Measurements from ENCODE around the gene CAMP. TPM values are rescaled to one million over a fixed set of nuclear protein-coding genes. Genes with fewer than 3 reads are reported as not detected.
"Not testable (repeated sequence)": the region's sequence is repeated elsewhere in the genome, so short reads cannot be mapped to it uniquely, and the experiment has no call there.

CAMP gene
- total and polyA plus RNA-seq, 8 donors = 0.93 to 3.1 (median 1.3) TPM

DNA sequence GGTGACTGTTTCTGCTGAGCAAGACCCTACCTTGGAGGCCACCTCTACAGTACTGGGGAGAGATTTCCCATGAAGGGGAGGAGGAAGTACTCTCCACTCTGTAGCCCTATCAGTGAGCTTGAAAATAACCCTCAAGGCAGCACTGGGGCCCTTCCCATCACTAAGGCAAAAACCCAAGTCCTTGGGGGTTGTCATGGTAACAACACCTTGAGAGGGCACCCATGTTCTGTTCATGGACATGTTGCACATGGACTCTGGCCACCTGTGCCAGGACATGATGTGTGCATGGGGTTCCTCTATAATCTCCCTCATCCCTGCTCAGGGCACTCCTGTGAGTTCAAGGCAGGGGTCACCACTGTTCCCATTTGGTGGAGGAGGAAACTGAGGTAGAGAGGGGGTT, 24.2 kb upstream of the CAMP start:
- no peak for DNase-seq
- Histone ChIP-seq H3K4me1 (peaks cover 0 to 14% of the 10 kb centered on the region in 2 donors), H3K36me3 (no peaks in the 10 kb centered on the region), H3K27ac (no peak overlapping the region), H3K27me3 (no peaks in the 10 kb centered on the region), H3K9me3 (no peaks in the 10 kb centered on the region), H3K4me3 (no peak overlapping the region)
- TF ChIP-seq, protein P1, sequence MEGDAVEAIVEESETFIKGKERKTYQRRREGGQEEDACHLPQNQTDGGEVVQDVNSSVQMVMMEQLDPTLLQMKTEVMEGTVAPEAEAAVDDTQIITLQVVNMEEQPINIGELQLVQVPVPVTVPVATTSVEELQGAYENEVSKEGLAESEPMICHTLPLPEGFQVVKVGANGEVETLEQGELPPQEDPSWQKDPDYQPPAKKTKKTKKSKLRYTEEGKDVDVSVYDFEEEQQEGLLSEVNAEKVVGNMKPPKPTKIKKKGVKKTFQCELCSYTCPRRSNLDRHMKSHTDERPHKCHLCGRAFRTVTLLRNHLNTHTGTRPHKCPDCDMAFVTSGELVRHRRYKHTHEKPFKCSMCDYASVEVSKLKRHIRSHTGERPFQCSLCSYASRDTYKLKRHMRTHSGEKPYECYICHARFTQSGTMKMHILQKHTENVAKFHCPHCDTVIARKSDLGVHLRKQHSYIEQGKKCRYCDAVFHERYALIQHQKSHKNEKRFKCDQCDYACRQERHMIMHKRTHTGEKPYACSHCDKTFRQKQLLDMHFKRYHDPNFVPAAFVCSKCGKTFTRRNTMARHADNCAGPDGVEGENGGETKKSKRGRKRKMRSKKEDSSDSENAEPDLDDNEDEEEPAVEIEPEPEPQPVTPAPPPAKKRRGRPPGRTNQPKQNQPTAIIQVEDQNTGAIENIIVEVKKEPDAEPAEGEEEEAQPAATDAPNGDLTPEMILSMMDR (IDR thresholded peaks at IDR 0.05) = no peak
- intact Hi-C loops (cut with DNase I) = no loop called here
- no peak for ATAC-seq

DNA sequence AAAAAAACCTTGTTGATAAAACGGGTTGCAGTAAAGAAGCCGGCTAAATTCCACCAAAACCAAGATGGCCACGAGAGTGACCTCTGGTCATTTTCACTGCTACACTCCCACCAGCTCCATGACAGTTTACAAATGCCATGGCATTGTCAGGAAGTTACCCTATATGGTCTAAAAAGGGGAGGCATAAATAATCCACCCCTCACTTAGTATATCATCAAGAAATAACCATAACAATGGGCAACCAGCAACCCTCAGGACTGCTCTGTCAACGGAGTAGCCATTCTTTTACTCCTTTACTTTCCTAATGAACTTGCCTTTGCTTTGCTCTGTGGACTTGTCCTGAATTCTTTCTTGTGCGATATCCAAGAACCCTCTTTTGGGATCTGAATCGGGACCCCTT, 20.7 kb upstream of the CAMP start:
- no peaks in the 10 kb centered on the region for H3K36me3 ChIP-seq
- no peaks in the 10 kb centered on the region for H3K9me3 ChIP-seq
- H3K27ac ChIP-seq = no peak overlapping the region
- intact Hi-C loops (cut with DNase I) = no loop called here
- TF ChIP-seq, protein P1 (IDR thresholded peaks at IDR 0.05) = no peak
- H3K27me3 ChIP-seq = no peaks in the 10 kb centered on the region
- no peak overlapping the region for H3K4me3 ChIP-seq
- DNase-seq (no peak), ATAC-seq (no peak)
- no peaks in the 10 kb centered on the region for H3K4me1 ChIP-seq

DNA sequence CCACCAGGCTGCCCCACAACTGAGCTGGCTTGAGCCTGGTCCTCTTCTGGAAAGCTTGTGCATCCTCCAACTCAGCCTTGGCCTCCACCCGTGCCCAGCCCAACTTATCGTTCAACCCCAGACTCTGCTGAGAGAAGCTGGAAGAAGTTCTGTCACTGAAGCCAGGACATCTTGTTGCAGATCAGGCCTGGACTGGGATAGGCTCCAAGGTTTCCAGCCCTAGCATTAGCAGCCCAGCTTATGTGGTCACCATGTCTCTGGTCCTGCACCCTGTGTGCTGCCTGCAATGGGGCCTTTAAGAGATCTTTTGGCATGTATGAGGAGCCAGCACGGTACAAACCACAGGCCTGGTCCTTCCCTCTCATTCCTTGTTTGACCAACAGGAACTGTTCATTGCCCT, 15.2 kb upstream of the CAMP start:
- H3K27me3 ChIP-seq = no peaks in the 10 kb centered on the region
- DNase-seq (peak in 1 of 4 donors; percentile 29), ATAC-seq (no peak)
- H3K9me3 ChIP-seq = no peaks in the 10 kb centered on the region
- no peaks in the 10 kb centered on the region for H3K36me3 ChIP-seq
- no peak overlapping the region for H3K4me3 ChIP-seq
- no peaks in the 10 kb centered on the region for H3K4me1 ChIP-seq
- no peak overlapping the region for H3K27ac ChIP-seq
- TF ChIP-seq, protein P1 (IDR thresholded peaks at IDR 0.05) = no peak
- intact Hi-C loops (cut with DNase I) = no loop called here

DNA sequence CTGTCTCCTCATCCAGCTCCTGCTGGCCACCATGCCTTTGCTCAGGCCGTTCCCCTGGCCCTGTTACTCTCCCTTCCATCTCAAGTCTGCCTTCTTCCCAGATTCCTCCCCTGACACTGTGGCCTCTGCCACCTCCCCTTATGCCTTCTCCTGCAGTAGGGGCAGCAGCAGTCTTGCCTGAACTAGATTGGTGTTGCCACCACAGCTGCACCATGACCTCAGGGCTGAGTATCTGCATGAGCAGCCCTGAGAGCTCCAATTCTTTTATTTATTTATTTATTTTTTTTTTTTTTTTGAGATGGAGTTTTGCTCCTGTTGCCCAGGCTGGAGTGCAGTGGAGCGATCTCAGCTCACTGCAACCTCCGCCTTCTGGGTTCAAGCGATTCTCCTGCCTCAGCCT, 13.8 kb upstream of the CAMP start:
- Histone ChIP-seq H3K4me3 (no peak overlapping the region), H3K4me1 (peaks cover 0 to 3% of the 10 kb centered on the region in 2 donors), H3K27ac (no peak overlapping the region), H3K27me3 (no peaks in the 10 kb centered on the region), H3K9me3 (no peaks in the 10 kb centered on the region), H3K36me3 (no peaks in the 10 kb centered on the region)
- intact Hi-C loops (cut with DNase I) = no loop called here
- TF ChIP-seq, protein P1 (IDR thresholded peaks at IDR 0.05) = no peak
- DNase-seq (peak in 1 of 4 donors; percentile 1), ATAC-seq (no peak)

DNA sequence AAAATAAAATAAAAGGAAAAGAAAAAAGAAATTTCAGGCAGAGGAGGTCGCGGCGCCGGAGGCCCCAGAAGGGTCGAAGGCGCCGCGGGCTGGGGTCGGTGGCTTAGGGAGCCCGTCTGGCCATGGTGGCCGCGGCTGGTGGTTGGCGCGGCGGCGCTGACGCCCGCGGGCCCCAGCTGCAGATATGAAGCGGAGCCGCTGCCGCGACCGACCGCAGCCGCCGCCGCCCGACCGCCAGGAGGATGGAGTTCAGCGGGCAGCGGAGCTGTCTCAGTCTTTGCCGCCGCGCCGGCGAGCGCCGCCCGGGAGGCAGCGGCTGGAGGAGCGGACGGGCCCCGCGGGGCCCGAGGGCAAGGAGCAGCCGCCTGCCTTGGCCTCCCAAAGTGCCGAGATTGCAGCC, 12.8 kb upstream of the CAMP start:
- ATAC-seq; H3K27ac ChIP-seq; H3K4me3 ChIP-seq; H3K9me3 ChIP-seq; intact Hi-C loops (cut with DNase I); H3K27me3 ChIP-seq; H3K36me3 ChIP-seq; DNase-seq: not testable (repeated sequence)
- peaks cover 7 to 14% of the 10 kb centered on the region in 2 donors for H3K4me1 ChIP-seq

DNA sequence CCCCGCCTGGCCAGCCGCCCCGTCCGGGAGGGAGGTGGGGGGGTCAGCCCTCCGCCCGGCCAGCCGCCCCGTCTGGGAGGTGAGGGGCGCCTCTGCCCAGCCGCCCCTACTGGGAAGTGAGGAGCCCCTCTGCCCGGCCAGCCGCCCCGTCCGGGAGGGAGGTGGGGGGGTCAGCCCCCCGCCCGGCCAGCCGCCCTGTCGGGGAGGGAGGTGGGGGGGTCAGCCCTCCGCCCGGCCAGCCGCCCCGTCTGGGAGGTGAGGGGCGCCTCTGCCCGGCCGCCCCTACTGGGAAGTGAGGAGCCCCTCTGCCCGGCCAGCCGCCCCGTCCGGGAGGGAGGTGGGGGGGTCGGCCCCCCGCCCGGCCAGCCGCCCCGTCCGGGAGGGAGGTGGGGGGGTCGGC, 11.5 kb upstream of the CAMP start:
- H3K27me3 ChIP-seq; DNase-seq; H3K36me3 ChIP-seq; H3K4me3 ChIP-seq; ATAC-seq; H3K27ac ChIP-seq; intact Hi-C loops (cut with DNase I); H3K9me3 ChIP-seq: not testable (repeated sequence)
- H3K4me1 ChIP-seq = peaks cover 13 to 26% of the 10 kb centered on the region in 2 donors
